ENCODE results near the gene ECSIT. TPM values are rescaled to one million over a fixed set of nuclear protein-coding genes. Genes with fewer than 3 reads are reported as not detected.
A peak's percentile ranks its signal among the peaks of the same experiment; 100 is the strongest.

ECSIT gene
- polyA plus RNA-seq, 6 donors from 2014 or later, result 29.7 to 51.2 (median 34.5) TPM

- peaks cover 0 to under 1% of the 10 kb centered on the region in 2 donors for H3K36me3 Mint-ChIP-seq
- H3K27ac Mint-ChIP-seq, result peak within 1 kb of the TSS; percentile 94 to 99 (median 97)
- no peaks in the 10 kb centered on the region for H3K9me3 Mint-ChIP-seq
- ATAC-seq (ENCODE audit: low read depth in 2 of 2), result peak; percentile 61 to 65
- peak; percentile 95 for DNase-seq
- peaks cover 13 to 29% (median 24%) of the 10 kb centered on the region in 3 donors for H3K4me1 Mint-ChIP-seq
- peak within 1 kb of the TSS; percentile 87 to 98 (median 93) for H3K4me3 Mint-ChIP-seq
- no peaks in the 10 kb centered on the region for H3K27me3 Mint-ChIP-seq
These were observed 23.3 kb downstream of the ECSIT start, which contains the start of gene ZNF653 for GRCh38 chr19:11505504-11506100. Gene ZNF653 (minus strand): TSS chr19:11505839. CDS start chr19:11505786, 53 bp downstream.

GRCh38 chr19:11505032-11505503 lies 23.9 kb downstream of the ECSIT start:
- Mint-ChIP-seq H3K36me3 (peaks cover 0 to under 1% of the 10 kb centered on the region in 2 donors), H3K9me3 (no peaks in the 10 kb centered on the region), H3K27ac (peak overlapping the region; percentile 87 to 98 (median 94)), H3K4me3 (peak overlapping the region; percentile 87 to 95 (median 90)), H3K27me3 (no peaks in the 10 kb centered on the region), H3K4me1 (peaks cover 13 to 29% (median 27%) of the 10 kb centered on the region in 3 donors)
- DNase-seq (peak; percentile 98), ATAC-seq (ENCODE audit: low read depth in 2 of 2) (peak; percentile 88)

DNA sequence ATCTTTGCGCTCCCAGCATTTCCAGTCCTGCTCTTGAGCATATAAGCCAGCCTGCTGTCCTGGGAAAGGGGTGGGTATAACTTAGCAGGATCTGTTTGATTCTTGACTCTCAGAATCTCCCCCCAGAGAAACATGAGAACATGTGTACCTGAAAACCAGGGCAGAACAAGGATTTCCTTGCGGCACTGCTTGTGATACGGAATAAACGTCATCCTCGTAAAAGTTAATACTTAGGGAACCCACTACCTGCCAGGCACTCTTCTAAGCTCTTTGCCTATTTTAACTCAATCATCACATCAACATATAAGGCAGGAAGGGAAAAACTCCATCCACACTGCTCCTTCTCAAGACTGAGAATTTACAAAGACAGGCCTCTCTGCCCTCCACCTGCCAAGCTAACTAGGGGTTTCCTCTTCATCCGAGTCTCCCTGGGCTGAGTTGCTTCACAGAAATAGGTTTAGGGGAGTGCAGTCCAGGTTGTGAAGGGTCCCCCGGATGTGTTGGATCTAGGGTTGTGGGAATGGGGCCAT lies 24.4 kb downstream of the ECSIT start:
- peaks cover 0 to 4% of the 10 kb centered on the region in 2 donors for H3K36me3 Mint-ChIP-seq
- H3K27ac Mint-ChIP-seq, result peak overlapping the region; percentile 87 to 98 (median 94)
- no peaks in the 10 kb centered on the region for H3K27me3 Mint-ChIP-seq
- peaks cover 13 to 29% (median 27%) of the 10 kb centered on the region in 3 donors for H3K4me1 Mint-ChIP-seq
- no peaks in the 10 kb centered on the region for H3K9me3 Mint-ChIP-seq
- no peak for DNase-seq
- ATAC-seq (ENCODE audit: low read depth in 2 of 2), result peak; percentile 0
- H3K4me3 Mint-ChIP-seq, result peak overlapping the region; percentile 87 to 95 (median 90)

DNA sequence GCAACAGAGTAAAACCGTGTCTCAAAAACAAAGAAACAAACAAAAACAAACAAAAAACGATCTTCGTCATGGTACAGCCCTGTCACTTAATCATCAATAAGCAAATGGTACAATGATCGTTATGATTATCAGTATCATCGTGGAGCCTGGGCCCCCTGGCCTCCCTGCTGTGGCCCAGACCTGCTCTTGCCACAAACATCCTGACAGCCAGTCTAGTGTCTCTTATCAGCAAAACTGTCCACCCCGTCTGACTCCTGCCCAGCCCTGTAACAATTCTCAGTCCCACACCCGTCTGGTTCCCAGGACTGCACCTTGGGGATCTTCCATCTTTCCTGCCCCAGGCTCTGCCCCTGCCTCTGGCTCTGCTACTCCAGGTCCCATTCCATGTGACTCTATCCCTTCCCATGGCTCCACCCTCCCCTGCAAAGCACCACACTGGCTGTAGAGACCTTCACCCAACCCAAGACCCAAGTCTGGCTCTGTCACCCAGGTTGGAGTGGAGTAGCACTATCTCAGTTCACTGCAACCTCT lies 29.0 kb downstream of the ECSIT start:
- DNase-seq (no peak), ATAC-seq (ENCODE audit: low read depth in 2 of 2) (no peak)
- Mint-ChIP-seq H3K27me3 (no peaks in the 10 kb centered on the region), H3K4me1 (peaks cover 10 to 20% (median 13%) of the 10 kb centered on the region in 3 donors), H3K4me3 (no peak overlapping the region), H3K36me3 (peaks cover 4 to 6% of the 10 kb centered on the region in 2 donors), H3K27ac (peak overlapping the region in 1 of 6 donors; percentile 5), H3K9me3 (no peaks in the 10 kb centered on the region)

- ATAC-seq (ENCODE audit: low read depth in 2 of 2) (no peak), DNase-seq (no peak)
- H3K4me1 Mint-ChIP-seq, result peaks cover 4 to 13% (median 7%) of the 10 kb centered on the region in 3 donors
- no peaks in the 10 kb centered on the region for H3K27me3 Mint-ChIP-seq
- peaks cover 4 to 10% of the 10 kb centered on the region in 2 donors for H3K36me3 Mint-ChIP-seq
- no peak overlapping the region for H3K4me3 Mint-ChIP-seq
- H3K27ac Mint-ChIP-seq, result no peak overlapping the region
- no peaks in the 10 kb centered on the region for H3K9me3 Mint-ChIP-seq
These were observed 29.7 kb downstream of the ECSIT start for GRCh38 chr19:11499220-11499726.

DNA sequence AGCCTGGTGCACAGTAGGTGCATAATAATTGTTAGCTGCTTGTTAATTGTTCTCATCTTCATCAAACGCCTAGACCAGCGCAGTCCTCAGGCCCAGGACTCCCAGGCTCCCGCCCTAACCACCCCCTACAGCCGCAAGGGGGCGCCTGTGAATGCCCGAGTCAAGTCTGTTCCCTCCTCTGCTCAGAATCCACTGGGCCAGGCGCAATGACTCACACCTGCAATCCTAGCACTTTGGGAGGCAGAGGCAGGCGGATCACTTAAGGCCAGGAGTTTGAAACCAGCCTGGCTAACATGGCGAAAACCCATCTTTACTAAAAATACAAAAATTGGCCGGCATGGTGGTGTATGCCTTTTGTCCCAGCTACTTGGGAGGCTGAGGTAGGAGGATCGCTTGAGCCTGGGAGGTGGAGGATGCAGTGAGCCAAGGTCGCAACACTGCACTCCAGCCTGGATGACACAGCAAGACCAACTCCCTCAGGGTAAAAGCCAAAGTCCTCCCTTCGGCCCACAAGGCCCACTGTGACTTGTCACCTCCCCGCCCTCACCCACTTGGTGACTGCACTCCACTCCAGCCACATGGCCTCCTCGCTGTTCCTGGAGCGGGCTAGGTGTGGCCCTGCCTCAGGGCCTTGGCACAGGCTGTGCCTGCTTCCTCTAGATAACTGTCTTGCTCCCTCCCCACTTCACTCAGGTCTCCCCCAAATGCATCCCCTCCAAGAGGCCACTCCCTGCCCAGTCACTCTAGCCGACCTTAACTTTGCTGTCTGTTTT lies 32.4 kb downstream of the ECSIT start:
- Mint-ChIP-seq H3K36me3 (peaks cover 4 to 10% of the 10 kb centered on the region in 2 donors), H3K4me3 (no peak overlapping the region), H3K4me1 (peaks cover 3 to 7% (median 4%) of the 10 kb centered on the region in 3 donors), H3K9me3 (no peaks in the 10 kb centered on the region), H3K27me3 (no peaks in the 10 kb centered on the region), H3K27ac (peak overlapping the region in 2 of 6 donors; percentile 72 to 88)
- ATAC-seq (ENCODE audit: low read depth in 2 of 2), result peak; percentile 57 to 79
- DNase-seq, result peak; percentile 43

DNA sequence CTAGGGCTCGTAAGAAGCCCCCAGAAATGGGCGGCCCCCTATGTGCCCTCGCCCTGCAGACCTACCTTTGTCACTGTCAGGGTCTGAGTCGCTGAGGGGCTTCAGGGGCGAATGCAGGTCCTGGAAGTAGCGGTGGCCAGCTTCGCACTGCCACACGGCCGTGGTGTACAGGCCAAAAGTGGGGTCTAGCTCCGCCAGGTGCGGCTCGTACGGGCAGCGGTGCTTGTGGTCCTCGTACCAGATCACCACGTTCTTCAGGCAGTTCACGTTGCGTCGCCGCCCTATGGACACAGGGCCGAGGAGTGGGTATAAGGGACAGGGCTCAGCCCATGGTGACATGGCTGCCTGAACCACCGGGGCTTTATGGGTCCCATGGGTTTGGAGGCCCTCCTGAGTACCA lies 33.0 kb downstream of the ECSIT start:
- H3K36me3 Mint-ChIP-seq, result peaks cover 6 to 14% of the 10 kb centered on the region in 2 donors
- no peaks in the 10 kb centered on the region for H3K27me3 Mint-ChIP-seq
- peaks cover 0 to 6% (median 3%) of the 10 kb centered on the region in 3 donors for H3K4me1 Mint-ChIP-seq
- H3K27ac Mint-ChIP-seq, result peak overlapping the region in 1 of 6 donors; percentile 85
- ATAC-seq (ENCODE audit: low read depth in 2 of 2) (no peak), DNase-seq (no peak)
- H3K9me3 Mint-ChIP-seq, result no peaks in the 10 kb centered on the region
- no peak overlapping the region for H3K4me3 Mint-ChIP-seq

DNA sequence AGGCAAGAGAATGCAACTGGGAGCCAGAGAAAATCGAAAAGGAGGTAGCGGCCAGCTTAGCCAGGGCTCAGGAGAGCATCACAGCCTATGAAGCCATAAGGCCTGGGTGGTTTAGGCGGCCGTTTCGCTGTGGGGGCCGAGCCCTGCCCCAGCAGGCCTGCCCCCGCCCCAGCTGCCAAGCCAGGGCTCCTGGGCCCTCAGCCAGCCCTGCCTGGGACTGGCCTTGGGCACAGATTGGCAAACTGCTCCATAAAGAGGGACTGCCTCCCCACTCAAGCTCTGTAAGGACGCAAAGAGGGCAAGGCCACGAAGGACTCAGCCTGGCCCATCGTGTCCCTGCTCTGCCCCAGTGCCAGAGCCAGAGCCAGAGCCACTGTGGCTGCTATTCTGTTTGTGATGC lies 33.5 kb downstream of the ECSIT start:
- Mint-ChIP-seq H3K27ac (no peak overlapping the region), H3K9me3 (no peaks in the 10 kb centered on the region), H3K4me1 (peaks cover 0 to 7% (median 6%) of the 10 kb centered on the region in 3 donors), H3K4me3 (no peak overlapping the region), H3K36me3 (peaks cover 10 to 18% of the 10 kb centered on the region in 2 donors), H3K27me3 (no peaks in the 10 kb centered on the region)
- no peak for ATAC-seq (ENCODE audit: low read depth in 2 of 2)
- DNase-seq, result no peak

DNA sequence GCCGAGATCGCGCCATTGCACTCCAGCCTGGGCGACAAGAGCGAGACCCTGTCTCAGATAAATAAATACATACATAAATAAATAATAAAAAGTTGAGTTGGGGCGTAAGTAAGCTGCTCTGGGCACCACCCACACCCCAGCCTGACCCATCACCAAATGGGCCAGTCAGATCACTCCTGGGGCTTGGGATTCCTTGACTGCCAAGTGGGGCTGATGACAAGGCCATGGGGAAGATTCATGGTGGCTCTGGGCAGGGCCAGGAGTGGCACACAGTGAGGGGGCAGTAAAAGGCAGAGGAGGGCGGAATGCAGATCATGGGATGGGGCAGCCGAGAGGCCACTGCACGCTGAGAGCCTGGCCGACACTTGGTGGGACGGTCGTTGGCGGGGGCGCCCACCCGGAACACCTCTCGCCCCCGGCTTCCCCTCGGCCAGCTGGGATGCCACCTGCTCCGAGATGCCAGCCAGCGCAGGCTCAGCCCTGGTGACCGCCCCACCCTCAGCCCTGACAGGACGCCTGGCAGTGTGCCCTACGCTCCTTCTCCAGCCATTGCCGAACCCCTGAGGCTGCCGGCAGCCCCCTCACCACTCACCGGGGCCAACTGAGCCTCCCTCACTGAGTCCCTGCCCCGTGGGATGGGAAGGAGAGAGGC lies 34.2 kb downstream of the ECSIT start:
- ATAC-seq (ENCODE audit: low read depth in 2 of 2), result no peak
- H3K9me3 Mint-ChIP-seq, result no peaks in the 10 kb centered on the region

DNA sequence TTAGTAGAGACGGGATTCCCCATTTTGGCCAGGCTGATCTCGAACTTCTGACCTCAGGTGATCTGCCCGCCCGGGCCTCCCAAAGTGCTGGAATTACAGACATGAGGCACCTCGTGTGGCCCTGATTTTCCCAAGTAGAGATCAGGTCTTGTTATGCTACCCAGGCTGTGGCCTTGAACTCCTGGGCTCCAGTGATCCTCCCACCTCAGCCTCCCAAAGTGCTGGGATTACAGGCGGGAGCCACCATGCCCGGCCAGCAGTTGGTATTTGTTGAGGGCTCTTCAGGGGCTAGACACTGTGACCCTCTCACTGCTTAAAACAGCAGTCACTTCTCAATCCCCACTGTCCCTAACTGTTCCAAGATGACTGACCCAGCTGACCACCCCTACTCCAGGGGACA lies 39.6 kb downstream of the ECSIT start:
- no peaks in the 10 kb centered on the region for H3K9me3 Mint-ChIP-seq
- H3K4me1 Mint-ChIP-seq, result peaks cover 4 to 7% (median 6%) of the 10 kb centered on the region in 3 donors
- H3K27ac Mint-ChIP-seq, result peak overlapping the region in 1 of 6 donors; percentile 36
- H3K36me3 Mint-ChIP-seq, result peaks cover 9 to 24% of the 10 kb centered on the region in 2 donors
- H3K27me3 Mint-ChIP-seq, result peaks cover 0 to 8% (median 3%) of the 10 kb centered on the region in 3 donors
- ATAC-seq (ENCODE audit: low read depth in 2 of 2) (no peak), DNase-seq (no peak)
- no peak overlapping the region for H3K4me3 Mint-ChIP-seq

More for the DNA sequence above, 34.2 kb downstream of the ECSIT start:
- Mint-ChIP-seq H3K36me3 (peaks cover 9 to 22% of the 10 kb centered on the region in 2 donors), H3K4me1 (peaks cover 2 to 7% (median 4%) of the 10 kb centered on the region in 3 donors), H3K27ac (no peak overlapping the region), H3K27me3 (no peaks in the 10 kb centered on the region), H3K4me3 (peak overlapping the region in 1 of 8 donors; percentile 47)
- DNase-seq, result no peak

DNA sequence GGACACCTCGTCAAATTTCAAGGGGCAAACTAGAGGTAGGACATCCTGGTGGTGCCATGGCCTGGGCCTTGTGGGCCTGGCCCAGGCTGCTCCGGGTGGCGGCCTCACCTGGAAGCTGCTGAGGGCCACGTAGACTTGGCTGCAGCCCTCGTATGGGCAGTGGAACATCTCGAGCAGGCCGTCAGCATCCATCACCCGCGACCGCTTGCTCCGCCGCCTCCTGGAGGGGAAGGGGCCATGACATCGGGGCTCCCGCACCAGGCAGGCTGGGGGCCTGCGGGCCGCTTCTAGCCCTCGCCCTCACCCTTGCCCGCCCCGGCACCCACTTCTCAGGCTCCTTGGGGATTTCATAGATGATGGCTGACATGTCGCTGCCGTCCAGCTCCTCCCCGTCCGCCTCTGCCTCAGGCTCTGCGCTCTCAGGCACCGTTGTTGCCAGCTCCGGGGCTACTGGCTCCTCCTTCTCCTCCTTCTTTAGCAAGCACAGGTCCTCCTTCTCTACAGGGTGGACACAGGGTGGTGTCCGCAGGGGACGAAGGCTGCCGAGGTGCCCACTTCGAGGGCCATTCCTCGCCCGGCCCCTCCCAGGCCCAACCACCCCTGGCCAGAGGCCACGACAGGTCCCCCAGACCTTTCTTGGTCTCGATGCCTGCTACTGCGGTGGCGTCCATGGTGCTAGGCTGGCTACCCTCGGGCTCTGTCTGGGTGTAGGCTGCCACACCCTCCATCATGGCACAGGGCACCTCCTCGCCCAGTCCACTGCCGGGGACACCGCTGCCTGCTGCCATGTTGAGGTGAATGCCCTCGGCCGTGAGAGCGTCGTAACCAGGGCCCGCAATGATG lies 42.1 kb downstream of the ECSIT start:
- H3K9me3 Mint-ChIP-seq, result no peaks in the 10 kb centered on the region
- no peak overlapping the region for H3K4me3 Mint-ChIP-seq
- DNase-seq (no peak), ATAC-seq (ENCODE audit: low read depth in 2 of 2) (no peak)
- peaks cover 13 to 20% (median 14%) of the 10 kb centered on the region in 3 donors for H3K4me1 Mint-ChIP-seq
- H3K27ac Mint-ChIP-seq, result no peak overlapping the region
- H3K36me3 Mint-ChIP-seq, result peaks cover 9 to 24% of the 10 kb centered on the region in 2 donors
- H3K27me3 Mint-ChIP-seq, result peaks cover 4 to 17% (median 13%) of the 10 kb centered on the region in 3 donors

Measured in naive B cell (primary cell).